NB4 (cell line): Measurements from ENCODE around the gene CASP3.
"Not testable (repeated sequence)": the region's sequence is repeated elsewhere in the genome, so short reads cannot be mapped to it uniquely, and the experiment has no call there.

ENCODE experiments used
- DNase-seq: peaks from one replicate; pipeline ENCODE4 v3.0.0; 2010; ENCODE audit warnings: low read depth
- H3K4me3 ChIP-seq: one replicate; pipeline ENCODE4 v1.5.1; 2011; ENCODE audit warnings: mild to moderate bottlenecking, low read depth, low read length, moderate library complexity
- MAX ChIP-seq: IDR thresholded peaks from 2 replicates; pipeline ENCODE4 v1.6.1; 2011; ENCODE audit warnings: low read depth, low read length
- MYC ChIP-seq: IDR thresholded peaks from 2 replicates; pipeline ENCODE4 v1.6.1; 2011; ENCODE audit warnings: low read depth, low read length
- POLR2A ChIP-seq: IDR thresholded peaks from 2 replicates; pipeline ENCODE4 v1.6.1; 2011; ENCODE audit warnings: mild to moderate bottlenecking; ENCODE audit not compliant: insufficient read length; ENCODE audit errors: extremely low read depth
- TF ChIP-seq, protein P1 (sequence below): IDR thresholded peaks from one replicate; pipeline ENCODE4 v1.5.1; 2012; ENCODE audit warnings: low read depth, low read length

The CASP3 gene

DNA sequence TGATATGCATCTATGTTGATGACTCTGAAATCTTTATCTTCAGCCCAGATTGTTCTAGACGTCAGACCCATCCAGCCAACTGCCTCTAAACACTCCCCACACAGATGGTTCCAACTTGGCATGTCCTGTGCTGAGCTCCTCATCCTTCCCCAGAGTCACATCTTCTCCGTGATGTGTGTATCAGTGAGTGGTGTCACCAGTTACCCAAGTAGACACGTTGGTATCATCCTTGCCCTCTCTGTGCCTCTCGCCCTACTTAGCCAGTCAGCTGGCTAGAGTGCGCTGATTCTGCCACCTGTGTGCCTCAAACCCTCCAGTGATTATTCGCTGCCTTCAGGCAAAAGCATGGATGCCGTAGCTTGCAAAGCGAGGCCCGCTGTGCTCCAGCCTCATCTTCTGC lies 18.8 kb upstream of the CASP3 start:
- TF ChIP-seq MYC (no peak), POLR2A (no peak), MAX (no peak)
- TF ChIP-seq, protein P1, sequence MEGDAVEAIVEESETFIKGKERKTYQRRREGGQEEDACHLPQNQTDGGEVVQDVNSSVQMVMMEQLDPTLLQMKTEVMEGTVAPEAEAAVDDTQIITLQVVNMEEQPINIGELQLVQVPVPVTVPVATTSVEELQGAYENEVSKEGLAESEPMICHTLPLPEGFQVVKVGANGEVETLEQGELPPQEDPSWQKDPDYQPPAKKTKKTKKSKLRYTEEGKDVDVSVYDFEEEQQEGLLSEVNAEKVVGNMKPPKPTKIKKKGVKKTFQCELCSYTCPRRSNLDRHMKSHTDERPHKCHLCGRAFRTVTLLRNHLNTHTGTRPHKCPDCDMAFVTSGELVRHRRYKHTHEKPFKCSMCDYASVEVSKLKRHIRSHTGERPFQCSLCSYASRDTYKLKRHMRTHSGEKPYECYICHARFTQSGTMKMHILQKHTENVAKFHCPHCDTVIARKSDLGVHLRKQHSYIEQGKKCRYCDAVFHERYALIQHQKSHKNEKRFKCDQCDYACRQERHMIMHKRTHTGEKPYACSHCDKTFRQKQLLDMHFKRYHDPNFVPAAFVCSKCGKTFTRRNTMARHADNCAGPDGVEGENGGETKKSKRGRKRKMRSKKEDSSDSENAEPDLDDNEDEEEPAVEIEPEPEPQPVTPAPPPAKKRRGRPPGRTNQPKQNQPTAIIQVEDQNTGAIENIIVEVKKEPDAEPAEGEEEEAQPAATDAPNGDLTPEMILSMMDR: no peak
- DNase-seq: no peak
- no peak overlapping the region for H3K4me3 ChIP-seq

DNA sequence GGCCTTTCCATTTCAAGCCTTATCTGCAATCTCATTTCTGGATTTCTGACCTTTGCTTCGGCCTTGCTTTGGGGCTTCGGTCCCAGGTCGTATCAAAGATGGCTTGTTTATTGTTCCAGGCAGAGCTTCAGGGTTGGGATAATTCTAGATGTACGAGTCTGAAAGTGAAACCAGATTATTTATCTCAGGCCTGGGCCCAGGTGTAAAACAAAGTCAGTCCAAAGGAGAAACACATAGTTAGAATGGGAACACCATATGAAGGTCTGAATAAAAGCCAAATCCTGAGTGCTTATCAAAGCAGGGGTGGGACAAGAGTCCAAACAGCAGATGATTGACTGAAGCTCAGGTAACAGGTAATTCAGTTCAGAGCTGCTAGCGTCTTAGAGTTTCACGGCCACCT lies 17.4 kb upstream of the CASP3 start:
- H3K4me3 ChIP-seq: no peak overlapping the region
- TF ChIP-seq MAX (no peak), POLR2A (no peak), MYC (no peak)
- TF ChIP-seq, protein P1: no peak
- no peak for DNase-seq

DNA sequence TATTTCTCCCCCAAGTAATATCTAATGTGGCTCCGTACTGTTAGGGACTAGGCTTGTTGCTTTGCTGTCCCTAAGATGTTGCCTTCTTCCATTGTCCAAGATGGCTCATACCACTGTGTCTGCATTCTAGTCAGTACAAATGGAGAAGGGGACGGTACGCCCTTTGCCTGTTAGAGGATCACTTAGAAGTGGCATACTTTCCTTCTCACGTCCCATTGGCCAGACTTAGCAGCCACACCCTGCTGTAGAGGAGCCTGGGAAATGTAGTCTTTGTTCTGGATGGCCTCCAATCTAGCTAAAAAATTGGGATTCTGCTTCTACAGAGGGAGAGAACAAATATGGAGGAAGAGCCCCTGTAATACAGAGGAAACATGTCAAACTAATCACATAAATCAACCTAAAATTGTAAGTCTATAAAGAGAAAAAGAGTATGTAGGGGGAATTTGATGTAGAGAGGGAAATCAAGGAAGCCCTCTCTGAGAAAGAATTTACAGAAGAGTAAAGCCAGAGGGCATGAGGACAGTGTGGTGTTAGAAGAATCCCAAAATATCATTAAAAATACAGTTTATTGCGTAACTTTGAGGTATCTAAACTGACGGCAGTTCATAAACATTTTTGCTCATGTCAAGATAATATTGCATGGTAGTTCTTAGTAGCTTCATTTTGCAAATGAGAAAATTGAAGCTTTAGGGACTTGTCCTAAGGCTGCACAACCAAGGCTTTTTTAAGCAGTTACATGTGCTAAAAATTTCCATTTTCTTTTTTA lies 15.4 kb upstream of the CASP3 start:
- H3K4me3 ChIP-seq: no peak overlapping the region
- TF ChIP-seq POLR2A (no peak), MAX (no peak), MYC (no peak)
- TF ChIP-seq, protein P1: no peak
- peak; percentile 71 for DNase-seq

DNA sequence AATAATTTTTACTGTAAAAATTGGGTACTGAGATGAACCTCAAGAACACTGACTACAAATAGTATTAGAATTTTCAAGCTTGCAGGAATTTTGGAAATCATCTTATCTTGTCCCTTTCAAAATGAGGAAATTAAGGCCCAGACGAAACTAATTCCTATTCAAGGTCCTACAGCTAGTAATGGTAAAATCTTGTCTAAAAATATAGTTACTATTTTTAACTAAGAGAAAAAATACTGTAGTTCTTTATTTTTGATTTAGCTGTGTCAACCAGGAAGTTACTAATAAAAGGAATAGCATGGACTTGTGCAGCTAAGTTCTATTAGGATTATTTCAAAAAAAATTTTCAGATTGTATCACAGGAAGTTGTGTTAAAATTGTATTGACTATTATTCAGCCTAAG lies 13.0 kb upstream of the CASP3 start:
- no peak overlapping the region for H3K4me3 ChIP-seq
- TF ChIP-seq MAX (no peak), MYC (no peak), POLR2A (no peak)
- TF ChIP-seq, protein P1: no peak
- DNase-seq: no peak

- DNase-seq: no peak
- H3K4me3 ChIP-seq: no peak overlapping the region
- TF ChIP-seq POLR2A (no peak), MAX (no peak), MYC (no peak)
- TF ChIP-seq, protein P1: no peak
Observed at GRCh38 chr4:184660978-184661377, 11.7 kb upstream of the CASP3 start.

DNA sequence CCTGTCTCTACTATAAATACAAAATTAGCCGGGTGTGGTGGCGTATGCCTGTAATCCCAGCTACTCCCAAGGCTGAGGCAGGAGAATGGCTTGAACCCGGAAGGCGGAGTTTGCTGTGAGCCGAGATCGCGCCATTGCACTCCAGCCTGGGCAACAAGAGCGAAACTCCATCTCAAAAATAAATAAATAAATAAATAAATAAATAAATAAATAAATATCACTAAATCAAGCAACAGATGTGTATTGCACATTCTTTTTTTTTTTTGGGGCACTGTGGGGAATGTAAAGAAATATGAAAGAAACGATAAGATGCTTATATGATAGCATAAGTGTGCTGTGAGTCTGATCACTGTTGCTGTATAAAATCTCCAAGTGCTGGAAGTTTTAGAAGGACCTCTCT lies 8.6 kb upstream of the CASP3 start:
- not testable (repeated sequence) for DNase-seq, H3K4me3 ChIP-seq
